ENCODE data around the gene EEF1G.
"Not testable (repeated sequence)": the region's sequence is repeated elsewhere in the genome, so short reads cannot be mapped to it uniquely, and the experiment has no call there.

Gene EEF1G

DNA sequence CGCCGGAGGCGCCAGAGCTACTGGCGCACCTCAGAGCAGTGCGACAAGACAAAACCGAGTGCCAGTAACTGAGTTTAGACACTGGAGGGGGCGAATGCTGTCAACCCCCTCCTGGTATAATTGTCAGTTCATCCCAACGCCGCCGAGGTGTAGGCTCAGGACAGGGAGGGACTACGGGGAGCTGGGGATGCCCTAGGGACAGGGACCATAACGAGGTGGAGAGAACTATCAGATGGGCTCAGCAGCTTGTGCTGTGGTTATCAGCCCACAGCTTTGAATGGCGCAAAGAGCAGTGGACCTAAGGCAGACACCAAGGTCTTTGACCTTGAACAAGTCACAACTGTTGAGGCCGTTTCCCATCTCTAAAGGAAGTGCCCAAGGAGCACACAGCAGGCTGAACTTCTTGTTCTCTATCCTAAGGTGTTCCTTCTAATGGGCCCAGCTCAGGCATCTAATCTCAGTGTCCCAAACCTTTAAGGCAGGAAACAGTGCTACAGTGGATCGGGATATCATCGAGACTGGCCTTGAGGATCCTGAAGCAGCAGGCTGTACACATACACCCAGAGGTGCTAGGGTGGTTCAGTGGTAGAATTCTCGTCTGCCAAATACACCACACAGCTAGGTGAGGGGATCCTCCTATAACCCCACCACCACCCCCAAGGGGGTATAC is 18.6 kb upstream of the EEF1G start:
- Histone ChIP-seq H3K4me1 (ENCODE audit: control extremely low read depth in 1 of 4, control insufficient read depth in 4 of 4, insufficient read depth in 4 of 4, low read length in 3 of 4) (peaks cover 16 to 35% (median 29%) of the 10 kb centered on the region in 4 experiments), H3K36me3 (ENCODE audit: control insufficient read depth in 4 of 4, insufficient read depth in 4 of 4, low read length in 3 of 4) (peaks cover 10 to 56% (median 46%) of the 10 kb centered on the region in 4 experiments), H3K4me3 (ENCODE audit: control insufficient read depth in 1 of 7, extremely low read depth in 1 of 7, insufficient read depth in 4 of 7, low read depth in 2 of 7, low read length in 6 of 7) (peak overlapping the region in 6 of 7 experiments; percentile 61 to 95 (median 84)), H3K9me3 (ENCODE audit: control extremely low read depth in 1 of 5, control insufficient read depth in 4 of 5, insufficient read depth in 2 of 5, low read depth in 1 of 5, low read length in 4 of 5) (no peaks in the 10 kb centered on the region), H3K27me3 (replicated peaks in 2 of 5; ENCODE audit: control insufficient read depth in 4 of 5, insufficient read depth in 5 of 5, low read length in 4 of 5) (no peaks in the 10 kb centered on the region), H3K27ac (ENCODE audit: insufficient read depth in 1 of 2, low read depth in 1 of 2, low read length in 2 of 2, poor library complexity in 1 of 2, severe bottlenecking in 2 of 2) (peak overlapping the region; percentile 56 to 99)
- POLR2A ChIA-PET, result interaction anchor here (0.6 to 2.7 kb wide), 19 partner anchors 9 to 249 kb away, joined by 3 to 30 read pairs (median 6); partner anchors contain the start of genes B3GAT3, C11orf98, CSKMT and EEF1G
- CTCF ChIA-PET, result interaction anchor here (0.9 to 6.9 kb wide), 36 partner anchors 9 to 272 kb away, joined by 3 to 62 read pairs (median 4); partner anchors contain the start of genes C11orf98, CSKMT, EEF1G and GANAB
- no peak for DNase-seq
- 5% methylated on average over 11 of the region's 17 CpGs for WGBS (ENCODE audit: insufficient coverage)

DNA sequence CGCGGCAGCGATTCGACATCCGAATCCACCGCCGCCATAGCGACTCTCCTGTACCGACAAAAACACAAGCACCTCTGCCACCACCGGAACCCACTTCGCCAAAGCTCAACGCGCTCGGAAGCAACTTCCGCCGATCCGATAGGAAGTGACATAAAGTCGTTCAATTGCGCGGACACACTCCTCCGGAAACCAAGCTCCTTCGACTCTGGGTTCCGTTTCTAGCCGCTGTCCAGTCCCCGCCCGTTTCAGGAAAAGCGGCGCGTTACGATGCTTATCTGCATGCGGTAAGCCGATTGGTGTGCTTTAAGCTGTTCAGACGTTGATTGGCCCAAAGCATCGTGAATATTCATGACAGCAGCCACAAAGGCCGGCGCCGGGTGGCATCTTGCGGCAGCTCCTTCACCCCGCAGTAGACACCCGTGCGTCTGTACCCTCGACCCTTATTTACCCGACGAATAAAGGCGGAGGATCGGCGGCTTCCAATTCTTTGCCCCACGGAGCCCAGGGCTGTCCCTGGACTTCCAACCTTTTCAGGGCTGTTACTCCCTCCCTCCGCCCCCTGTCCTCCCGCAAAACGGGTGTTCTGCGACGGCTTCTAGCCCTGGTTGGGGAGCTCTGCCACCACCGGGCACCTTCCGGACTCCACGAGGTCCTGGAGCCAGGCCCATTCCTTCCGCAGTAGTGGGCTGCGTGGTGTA is 17.9 kb upstream of the EEF1G start, which contains the start of gene TUT1:
TSS of gene TUT1 (minus strand) at position 76 of the 698 bp plus-strand sequence. CDS start at position 38, 38 bp downstream.
- ChIA-PET CTCF (interaction anchor here (0.9 to 6.9 kb wide), 32 partner anchors 8 to 252 kb away, joined by 3 to 62 read pairs (median 4); partner anchors contain the start of genes C11orf98, CSKMT, EEF1G and GANAB), POLR2A (interaction anchor here (0.6 to 2.7 kb wide), 24 partner anchors 10 to 250 kb away, joined by 3 to 30 read pairs (median 6); partner anchors contain the start of genes B3GAT3, C11orf98, CSKMT and EEF1G)
- Histone ChIP-seq H3K9me3 (ENCODE audit: control extremely low read depth in 1 of 5, control insufficient read depth in 4 of 5, insufficient read depth in 2 of 5, low read depth in 1 of 5, low read length in 4 of 5) (no peaks in the 10 kb centered on the region), H3K4me3 (ENCODE audit: control insufficient read depth in 1 of 7, extremely low read depth in 1 of 7, insufficient read depth in 4 of 7, low read depth in 2 of 7, low read length in 6 of 7) (peak within 1 kb of the TSS; percentile 58 to 95 (median 89)), H3K27me3 (replicated peaks in 2 of 5; ENCODE audit: control insufficient read depth in 4 of 5, insufficient read depth in 5 of 5, low read length in 4 of 5) (no peaks in the 10 kb centered on the region), H3K27ac (ENCODE audit: insufficient read depth in 1 of 2, low read depth in 1 of 2, low read length in 2 of 2, poor library complexity in 1 of 2, severe bottlenecking in 2 of 2) (peak within 1 kb of the TSS; percentile 93 to 99), H3K4me1 (ENCODE audit: control extremely low read depth in 1 of 4, control insufficient read depth in 4 of 4, insufficient read depth in 4 of 4, low read length in 3 of 4) (peaks cover 16 to 35% (median 29%) of the 10 kb centered on the region in 4 experiments), H3K36me3 (ENCODE audit: control insufficient read depth in 4 of 4, insufficient read depth in 4 of 4, low read length in 3 of 4) (peaks cover 10 to 52% (median 43%) of the 10 kb centered on the region in 4 experiments)
- 0% methylated on average over 57 of the region's 58 CpGs for WGBS (ENCODE audit: insufficient coverage)
- DNase-seq, result peak; percentile 100

DNA sequence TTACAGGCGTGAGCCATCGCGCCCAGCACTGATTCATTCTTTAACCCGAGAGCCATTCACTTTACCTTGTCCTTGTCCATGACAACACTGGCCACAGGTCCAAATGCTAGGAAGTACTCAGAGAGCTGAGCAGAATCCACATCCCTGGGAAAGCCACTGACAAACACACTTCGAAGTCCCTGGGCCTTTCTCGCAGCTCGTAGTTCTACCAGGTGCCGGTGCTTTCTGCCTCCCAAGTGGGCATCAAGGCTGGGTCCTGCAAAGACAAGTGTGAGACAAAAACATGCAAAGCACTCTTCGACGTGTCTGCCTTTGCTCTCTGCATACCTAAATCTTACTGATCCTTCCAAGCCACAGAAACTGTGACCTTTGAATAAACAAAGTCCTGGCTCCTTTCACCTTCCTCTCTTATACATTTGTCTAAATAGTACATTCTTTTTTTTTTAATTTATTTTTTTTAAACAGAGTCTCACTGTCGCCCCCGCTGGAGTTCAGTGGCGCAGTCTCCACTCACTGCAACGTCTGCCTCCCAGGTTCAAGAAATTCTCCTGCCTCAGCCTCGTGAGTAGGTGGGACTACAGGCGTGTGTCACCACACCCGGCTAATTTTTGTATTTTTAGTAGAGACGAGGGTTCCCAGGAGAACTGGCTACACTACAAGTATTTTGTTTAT is 15.4 kb upstream of the EEF1G start:
- Histone ChIP-seq H3K4me1 (ENCODE audit: control extremely low read depth in 1 of 4, control insufficient read depth in 4 of 4, insufficient read depth in 4 of 4, low read length in 3 of 4) (peaks cover 16 to 35% (median 29%) of the 10 kb centered on the region in 4 experiments), H3K36me3 (ENCODE audit: control insufficient read depth in 4 of 4, insufficient read depth in 4 of 4, low read length in 3 of 4) (peaks cover 4 to 42% (median 30%) of the 10 kb centered on the region in 4 experiments), H3K27ac (ENCODE audit: insufficient read depth in 1 of 2, low read depth in 1 of 2, low read length in 2 of 2, poor library complexity in 1 of 2, severe bottlenecking in 2 of 2) (peak overlapping the region in 1 of 2 experiments; percentile 3), H3K9me3 (ENCODE audit: control extremely low read depth in 1 of 5, control insufficient read depth in 4 of 5, insufficient read depth in 2 of 5, low read depth in 1 of 5, low read length in 4 of 5) (no peaks in the 10 kb centered on the region), H3K27me3 (replicated peaks in 2 of 5; ENCODE audit: control insufficient read depth in 4 of 5, insufficient read depth in 5 of 5, low read length in 4 of 5) (no peaks in the 10 kb centered on the region), H3K4me3 (ENCODE audit: control insufficient read depth in 1 of 7, extremely low read depth in 1 of 7, insufficient read depth in 4 of 7, low read depth in 2 of 7, low read length in 6 of 7) (no peak overlapping the region)
- DNase-seq, result peak; percentile 53 to 68 (median 63)
- ChIA-PET POLR2A (no interaction called here), CTCF (interaction anchor here (0.9 to 1.3 kb wide), 5 partner anchors 10 to 194 kb away, joined by 3 to 6 read pairs (median 3); no protein-coding TSS in a partner anchor)
- WGBS (ENCODE audit: insufficient coverage), result 85% methylated on average over 14 of the region's 18 CpGs

DNA sequence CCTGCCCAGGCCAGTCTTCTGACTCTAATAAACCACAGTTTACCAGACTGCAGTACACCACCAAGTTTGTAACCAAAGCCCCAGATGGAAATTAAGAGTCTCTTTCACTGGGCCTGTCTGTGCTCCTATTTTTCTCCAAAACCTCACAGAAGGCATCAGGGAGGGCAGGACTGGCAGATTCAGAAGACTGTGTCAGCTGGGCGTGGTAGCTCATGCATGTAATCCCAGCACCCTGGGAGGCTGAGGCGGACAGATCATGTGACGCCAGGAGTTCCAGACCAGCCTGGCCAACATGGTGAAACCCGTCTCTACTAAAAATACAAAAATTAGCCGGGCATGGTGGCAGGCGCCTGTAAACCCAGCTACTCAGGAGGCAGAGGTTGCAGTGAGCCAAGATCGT is 11.7 kb upstream of the EEF1G start:
- POLR2A ChIA-PET; H3K9me3 ChIP-seq (ENCODE audit: control extremely low read depth in 1 of 5, control insufficient read depth in 4 of 5, insufficient read depth in 2 of 5, low read depth in 1 of 5, low read length in 4 of 5); H3K4me1 ChIP-seq (ENCODE audit: control extremely low read depth in 1 of 4, control insufficient read depth in 4 of 4, insufficient read depth in 4 of 4, low read length in 3 of 4); H3K27me3 ChIP-seq (replicated peaks in 2 of 5; ENCODE audit: control insufficient read depth in 4 of 5, insufficient read depth in 5 of 5, low read length in 4 of 5); H3K4me3 ChIP-seq (ENCODE audit: control insufficient read depth in 1 of 7, extremely low read depth in 1 of 7, insufficient read depth in 4 of 7, low read depth in 2 of 7, low read length in 6 of 7); H3K27ac ChIP-seq (ENCODE audit: insufficient read depth in 1 of 2, low read depth in 1 of 2, low read length in 2 of 2, poor library complexity in 1 of 2, severe bottlenecking in 2 of 2); DNase-seq: not testable (repeated sequence)
- 98% methylated on average over 6 of the region's 7 CpGs for WGBS (ENCODE audit: insufficient coverage)
- CTCF ChIA-PET, result interaction anchor here (1.8 kb wide), 1 partner anchor 11 kb away, joined by 6 read pairs; the partner anchor contains the start of gene EEF1G
- peaks cover 4 to 51% (median 38%) of the 10 kb centered on the region in 4 experiments for H3K36me3 ChIP-seq (ENCODE audit: control insufficient read depth in 4 of 4, insufficient read depth in 4 of 4, low read length in 3 of 4)

GRCh38 chr11:62581735-62582134 is 8.0 kb upstream of the EEF1G start:
- POLR2A ChIA-PET, result not testable (repeated sequence)
- WGBS (ENCODE audit: insufficient coverage), result 100% methylated on average over 4 of the region's 4 CpGs
- peaks cover 9 to 63% (median 38%) of the 10 kb centered on the region in 4 experiments for H3K36me3 ChIP-seq (ENCODE audit: control insufficient read depth in 4 of 4, insufficient read depth in 4 of 4, low read length in 3 of 4)

GRCh38 chr11:62580959-62581715 is 7.4 kb upstream of the EEF1G start:
- 98% methylated on average over 11 of the region's 18 CpGs for WGBS (ENCODE audit: insufficient coverage)
- Histone ChIP-seq H3K9me3 (ENCODE audit: control extremely low read depth in 1 of 5, control insufficient read depth in 4 of 5, insufficient read depth in 2 of 5, low read depth in 1 of 5, low read length in 4 of 5) (no peaks in the 10 kb centered on the region), H3K27me3 (replicated peaks in 2 of 5; ENCODE audit: control insufficient read depth in 4 of 5, insufficient read depth in 5 of 5, low read length in 4 of 5) (no peaks in the 10 kb centered on the region), H3K4me3 (ENCODE audit: control insufficient read depth in 1 of 7, extremely low read depth in 1 of 7, insufficient read depth in 4 of 7, low read depth in 2 of 7, low read length in 6 of 7) (no peak overlapping the region), H3K27ac (ENCODE audit: insufficient read depth in 1 of 2, low read depth in 1 of 2, low read length in 2 of 2, poor library complexity in 1 of 2, severe bottlenecking in 2 of 2) (no peak overlapping the region), H3K4me1 (ENCODE audit: control extremely low read depth in 1 of 4, control insufficient read depth in 4 of 4, insufficient read depth in 4 of 4, low read length in 3 of 4) (no peaks in the 10 kb centered on the region), H3K36me3 (ENCODE audit: control insufficient read depth in 4 of 4, insufficient read depth in 4 of 4, low read length in 3 of 4) (peaks cover 12 to 66% (median 41%) of the 10 kb centered on the region in 4 experiments)
- DNase-seq, result no peak
- POLR2A ChIA-PET, result no interaction called here
- CTCF ChIA-PET, result interaction anchor here (1.4 kb wide), 1 partner anchor 12 kb away, joined by 3 read pairs; no protein-coding TSS in a partner anchor

More at GRCh38 chr11:62581735-62582134, 8.0 kb upstream of the EEF1G start:
- H3K27ac ChIP-seq (ENCODE audit: insufficient read depth in 1 of 2, low read depth in 1 of 2, low read length in 2 of 2, poor library complexity in 1 of 2, severe bottlenecking in 2 of 2); H3K4me3 ChIP-seq (ENCODE audit: control insufficient read depth in 1 of 7, extremely low read depth in 1 of 7, insufficient read depth in 4 of 7, low read depth in 2 of 7, low read length in 6 of 7); H3K27me3 ChIP-seq (replicated peaks in 2 of 5; ENCODE audit: control insufficient read depth in 4 of 5, insufficient read depth in 5 of 5, low read length in 4 of 5); DNase-seq; H3K4me1 ChIP-seq (ENCODE audit: control extremely low read depth in 1 of 4, control insufficient read depth in 4 of 4, insufficient read depth in 4 of 4, low read length in 3 of 4); H3K9me3 ChIP-seq (ENCODE audit: control extremely low read depth in 1 of 5, control insufficient read depth in 4 of 5, insufficient read depth in 2 of 5, low read depth in 1 of 5, low read length in 4 of 5): not testable (repeated sequence)
- CTCF ChIA-PET, result interaction anchor here (0.9 kb wide), 1 partner anchor 202 kb away, joined by 4 read pairs; no protein-coding TSS in a partner anchor
